GM23338 (cell line): Measurements from ENCODE around the gene MRPL1. TPM values are rescaled to one million over a fixed set of nuclear protein-coding genes. Genes with fewer than 3 reads are reported as not detected.

ENCODE experiments used
- ATAC-seq: fragments of 200-7000 bp; cut with Tn5 transposase; 3 replicates; pipeline ENCODE4 v1.9.1; 2020
- DNase-seq: peaks from one replicate; pipeline ENCODE4 v3.0.0-alpha.2; 2015; ENCODE audit warnings: low spot score
- H2AFZ ChIP-seq: fragments of 200-600 bp; sonication (generic); 2 replicates; pipeline ENCODE4 v1.8.0; 2016; ENCODE audit warnings: antibody characterized with exemption, mild to moderate bottlenecking, moderate library complexity
- H3F3A ChIP-seq: fragments of 200-600 bp; sonication (generic); replicated peaks from 2 replicates; pipeline ENCODE4 v1.8.0; 2017; ENCODE audit warnings: antibody characterized with exemption, mixed run types, low read depth
- H3K27ac ChIP-seq: fragments of 200-600 bp; sonication (generic); 2 replicates; pipeline ENCODE4 v1.6.1; 2016; ENCODE audit warnings: low read depth
- H3K27me3 ChIP-seq: fragments of 200-600 bp; sonication (generic); 2 replicates; pipeline ENCODE4 v1.8.0; 2016; ENCODE audit warnings: mild to moderate bottlenecking, mixed run types, moderate library complexity; ENCODE audit not compliant: insufficient read depth
- H3K36me3 ChIP-seq: fragments of 200-600 bp; sonication (generic); 2 replicates; pipeline ENCODE4 v1.8.0; 2016; ENCODE audit warnings: mild to moderate bottlenecking; ENCODE audit not compliant: insufficient read depth
- H3K4me1 ChIP-seq: fragments of 200-600 bp; sonication (generic); 2 replicates; pipeline ENCODE4 v1.8.0; 2016; ENCODE audit warnings: mild to moderate bottlenecking, moderate library complexity; ENCODE audit not compliant: insufficient read depth
- H3K4me2 ChIP-seq: fragments of 200-600 bp; sonication (generic); 2 replicates; pipeline ENCODE4 v1.7.1; 2017; ENCODE audit warnings: mixed run types
- H3K4me3 ChIP-seq: fragments of 200-600 bp; sonication (generic); 2 replicates; pipeline ENCODE4 v1.6.1; 2016; ENCODE audit warnings: mixed run types
- H3K79me2 ChIP-seq: fragments of 200-600 bp; sonication (generic); replicated peaks from 2 replicates; pipeline ENCODE4 v1.8.0; 2017; ENCODE audit warnings: mild to moderate bottlenecking; ENCODE audit not compliant: insufficient read depth
- H3K9me2 ChIP-seq: fragments of 200-600 bp; sonication (generic); 2 replicates; pipeline ENCODE4 v1.8.0; 2017; ENCODE audit not compliant: insufficient read depth
- H4K20me1 ChIP-seq: fragments of 200-600 bp; sonication (generic); replicated peaks from 2 replicates; pipeline ENCODE4 v1.8.0; 2017; ENCODE audit warnings: mild to moderate bottlenecking; ENCODE audit not compliant: insufficient read depth
- H3K27ac Mint-ChIP-seq: 2 replicates; pipeline ENCODE4 v1.8.0; 2020; ENCODE audit warnings: inconsistent platforms, mild to moderate bottlenecking, moderate library complexity, mixed read lengths
- H3K27me3 Mint-ChIP-seq: 3 replicates; pipeline ENCODE4 v1.8.0; 2022; ENCODE audit warnings: low read depth, mild to moderate bottlenecking, moderate library complexity, mixed read lengths, inconsistent platforms; ENCODE audit not compliant: insufficient read depth, poor library complexity
- H3K36me3 Mint-ChIP-seq: 3 replicates; pipeline ENCODE4 v1.8.0; 2021; ENCODE audit warnings: low read depth, mild to moderate bottlenecking, inconsistent platforms, moderate library complexity, mixed read lengths
- H3K4me1 Mint-ChIP-seq: 3 replicates; pipeline ENCODE4 v1.8.0; 2020; ENCODE audit warnings: mild to moderate bottlenecking, inconsistent platforms, mixed read lengths
- H3K4me3 Mint-ChIP-seq: 3 replicates; pipeline ENCODE4 v1.8.0; 2021; ENCODE audit warnings: moderate library complexity, mild to moderate bottlenecking, inconsistent platforms, mixed read lengths
- H3K9me3 Mint-ChIP-seq: 3 replicates; pipeline ENCODE4 v1.8.0; 2020; ENCODE audit warnings: moderate library complexity, mild to moderate bottlenecking, inconsistent platforms, mixed read lengths
- CREB1 ChIP-seq: fragments of 250-450 bp; sonication (Bioruptor Pico); IDR thresholded peaks from 2 replicates; pipeline ENCODE4 v1.5.0; 2020; ENCODE audit warnings: low read depth, mild to moderate bottlenecking, moderate library complexity
- JUNB ChIP-seq: IDR thresholded peaks from one replicate; pipeline ENCODE4 v1.6.1; 2016; ENCODE audit warnings: antibody characterized with exemption; ENCODE audit not compliant: unreplicated experiment
- POLR2AphosphoS5 ChIP-seq: IDR thresholded peaks from 2 replicates; pipeline ENCODE4 v1.6.1; 2016; ENCODE audit warnings: antibody characterized with exemption, low read depth
- ZNF114 ChIP-seq: fragments of 250-450 bp; sonication (Bioruptor Pico); IDR thresholded peaks from 2 replicates; pipeline ENCODE4 v1.5.0; 2020; ENCODE audit warnings: mild to moderate bottlenecking, moderate library complexity
- polyA plus RNA-seq: library from polyadenylated mRNA; unstranded; fragments of >200 nt; fragmentation: Nextera tagmentation; extraction: Ambion mirVana; gene quantifications from 2 replicates; pipeline ENCODE4 v1.2.1, GENCODE V29; 2016
- total RNA-seq: library from RNA; depleted of rRNA; stranded (reverse); fragments of >200 nt; shearing (Covaris generic); gene quantifications from 2 replicates; pipeline ENCODE4 v1.2.3, GENCODE V29; 2014
- TF ChIP-seq, protein P1 (sequence below): IDR thresholded peaks from 2 replicates; pipeline ENCODE4 v1.6.1; 2016; ENCODE audit warnings: antibody characterized with exemption
- TF ChIP-seq, protein P2 (sequence below), 2 experiments: fragments of 200-600 bp in 1 of 2; sonication (generic) in 1 of 2; conservative IDR thresholded peaks; 2 replicates each; pipeline versions ENCODE4 v1.5.1 to v1.6.1; 2016 to 2017; ENCODE audit warnings: antibody characterized with exemption in 2 of 2, low read depth in 2 of 2, mild to moderate bottlenecking in 2 of 2, moderate library complexity in 1 of 2
- TF ChIP-seq, protein P3 (sequence below): IDR thresholded peaks from one replicate; pipeline ENCODE4 v1.6.1; 2018; ENCODE audit warnings: antibody characterized with exemption; ENCODE audit not compliant: unreplicated experiment

The MRPL1 gene
- total and polyA plus RNA-seq, 2 experiments from 2014 or later, result 29.2 to 46.5 TPM

DNA sequence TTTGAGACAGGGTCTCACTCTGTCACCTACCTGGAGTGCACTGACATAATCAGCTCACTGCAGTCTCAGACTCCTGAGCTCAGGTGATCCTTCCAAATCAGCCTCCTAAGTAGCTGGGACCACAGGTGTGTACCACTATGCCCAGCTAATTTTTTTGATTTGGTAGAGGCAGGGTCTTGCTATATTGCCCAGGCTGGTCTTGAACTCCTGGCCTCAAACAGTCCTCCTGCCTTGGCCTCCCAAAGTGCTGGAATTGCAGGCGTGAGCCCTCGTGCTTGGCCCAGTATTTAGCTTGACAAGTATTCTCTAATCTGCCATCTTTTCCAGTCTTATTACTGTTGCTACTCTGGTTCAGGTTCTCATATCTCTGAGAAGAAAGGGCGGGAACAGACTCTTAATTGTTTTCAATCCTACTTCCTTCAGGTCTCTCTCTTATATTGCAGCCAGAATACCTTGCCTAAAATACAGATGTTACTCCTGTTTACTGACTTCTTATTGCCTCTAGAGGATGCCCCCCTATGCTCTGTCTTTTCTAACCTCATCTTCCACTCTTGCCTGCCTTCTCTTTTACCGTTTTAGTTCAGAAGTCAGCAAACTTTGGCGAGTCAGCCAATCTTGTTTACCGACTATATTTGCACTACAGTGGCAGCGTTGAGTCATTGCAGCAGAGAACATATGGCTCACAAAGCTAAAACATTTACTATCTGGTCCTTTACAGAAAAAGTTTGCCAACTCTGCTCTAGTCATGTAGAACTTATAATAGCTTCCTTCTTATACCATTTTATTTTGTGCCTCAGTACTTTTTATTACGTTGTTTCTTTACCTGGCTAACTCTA lies 19.0 kb downstream of the MRPL1 start (continued):
- TF ChIP-seq POLR2AphosphoS5 (no peak), ZNF114 (no peak), CREB1 (CRISPR knock-in tag) (no peak)
- TF ChIP-seq, protein P1, sequence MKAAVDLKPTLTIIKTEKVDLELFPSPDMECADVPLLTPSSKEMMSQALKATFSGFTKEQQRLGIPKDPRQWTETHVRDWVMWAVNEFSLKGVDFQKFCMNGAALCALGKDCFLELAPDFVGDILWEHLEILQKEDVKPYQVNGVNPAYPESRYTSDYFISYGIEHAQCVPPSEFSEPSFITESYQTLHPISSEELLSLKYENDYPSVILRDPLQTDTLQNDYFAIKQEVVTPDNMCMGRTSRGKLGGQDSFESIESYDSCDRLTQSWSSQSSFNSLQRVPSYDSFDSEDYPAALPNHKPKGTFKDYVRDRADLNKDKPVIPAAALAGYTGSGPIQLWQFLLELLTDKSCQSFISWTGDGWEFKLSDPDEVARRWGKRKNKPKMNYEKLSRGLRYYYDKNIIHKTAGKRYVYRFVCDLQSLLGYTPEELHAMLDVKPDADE, result no peak

DNA sequence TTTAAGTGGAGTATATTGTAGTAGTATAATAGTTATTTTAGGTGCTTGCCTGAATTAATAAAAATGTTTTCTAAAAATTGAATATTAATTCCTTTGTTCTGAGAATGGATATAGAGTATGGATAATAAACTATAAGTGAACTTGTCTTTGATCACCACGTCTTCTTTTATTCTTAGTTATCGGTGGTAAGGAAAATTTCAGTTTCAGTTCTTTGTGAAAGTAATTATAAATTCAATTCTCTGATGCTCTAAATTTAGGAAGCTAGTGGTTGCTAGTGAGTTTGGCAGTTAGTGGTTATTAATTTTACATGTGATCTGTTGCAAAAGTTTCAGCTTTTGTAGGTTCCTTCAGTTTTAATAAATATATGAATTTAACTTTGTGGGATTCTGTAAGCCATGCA lies 30.8 kb downstream of the MRPL1 start:
- Mint-ChIP-seq H3K36me3 (peaks cover 34% of the 10 kb centered on the region), H3K27me3 (no peaks in the 10 kb centered on the region), H3K9me3 (no peaks in the 10 kb centered on the region), H3K27ac (no peak overlapping the region), H3K4me3 (no peak overlapping the region), H3K4me1 (no peaks in the 10 kb centered on the region)
- Histone ChIP-seq H4K20me1 (no peaks in the 10 kb centered on the region), H2AFZ (no peak overlapping the region), H3K9me2 (no peaks in the 10 kb centered on the region), H3K27me3 (no peaks in the 10 kb centered on the region), H3K4me1 (no peaks in the 10 kb centered on the region), H3K27ac (no peak overlapping the region), H3K4me3 (no peak overlapping the region), H3K4me2 (no peak overlapping the region), H3F3A (no peaks in the 10 kb centered on the region), H3K36me3 (no peaks in the 10 kb centered on the region), H3K79me2 (no peaks in the 10 kb centered on the region)
- DNase-seq (no peak), ATAC-seq (no peak)
- TF ChIP-seq JUNB (no peak), ZNF114 (no peak), CREB1 (CRISPR knock-in tag) (no peak)
- TF ChIP-seq, protein P2, sequence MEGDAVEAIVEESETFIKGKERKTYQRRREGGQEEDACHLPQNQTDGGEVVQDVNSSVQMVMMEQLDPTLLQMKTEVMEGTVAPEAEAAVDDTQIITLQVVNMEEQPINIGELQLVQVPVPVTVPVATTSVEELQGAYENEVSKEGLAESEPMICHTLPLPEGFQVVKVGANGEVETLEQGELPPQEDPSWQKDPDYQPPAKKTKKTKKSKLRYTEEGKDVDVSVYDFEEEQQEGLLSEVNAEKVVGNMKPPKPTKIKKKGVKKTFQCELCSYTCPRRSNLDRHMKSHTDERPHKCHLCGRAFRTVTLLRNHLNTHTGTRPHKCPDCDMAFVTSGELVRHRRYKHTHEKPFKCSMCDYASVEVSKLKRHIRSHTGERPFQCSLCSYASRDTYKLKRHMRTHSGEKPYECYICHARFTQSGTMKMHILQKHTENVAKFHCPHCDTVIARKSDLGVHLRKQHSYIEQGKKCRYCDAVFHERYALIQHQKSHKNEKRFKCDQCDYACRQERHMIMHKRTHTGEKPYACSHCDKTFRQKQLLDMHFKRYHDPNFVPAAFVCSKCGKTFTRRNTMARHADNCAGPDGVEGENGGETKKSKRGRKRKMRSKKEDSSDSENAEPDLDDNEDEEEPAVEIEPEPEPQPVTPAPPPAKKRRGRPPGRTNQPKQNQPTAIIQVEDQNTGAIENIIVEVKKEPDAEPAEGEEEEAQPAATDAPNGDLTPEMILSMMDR (conservative IDR thresholded peaks at IDR 0.05; ENCODE audit: low read depth in 2 of 2), result no peak
- TF ChIP-seq, protein P3, sequence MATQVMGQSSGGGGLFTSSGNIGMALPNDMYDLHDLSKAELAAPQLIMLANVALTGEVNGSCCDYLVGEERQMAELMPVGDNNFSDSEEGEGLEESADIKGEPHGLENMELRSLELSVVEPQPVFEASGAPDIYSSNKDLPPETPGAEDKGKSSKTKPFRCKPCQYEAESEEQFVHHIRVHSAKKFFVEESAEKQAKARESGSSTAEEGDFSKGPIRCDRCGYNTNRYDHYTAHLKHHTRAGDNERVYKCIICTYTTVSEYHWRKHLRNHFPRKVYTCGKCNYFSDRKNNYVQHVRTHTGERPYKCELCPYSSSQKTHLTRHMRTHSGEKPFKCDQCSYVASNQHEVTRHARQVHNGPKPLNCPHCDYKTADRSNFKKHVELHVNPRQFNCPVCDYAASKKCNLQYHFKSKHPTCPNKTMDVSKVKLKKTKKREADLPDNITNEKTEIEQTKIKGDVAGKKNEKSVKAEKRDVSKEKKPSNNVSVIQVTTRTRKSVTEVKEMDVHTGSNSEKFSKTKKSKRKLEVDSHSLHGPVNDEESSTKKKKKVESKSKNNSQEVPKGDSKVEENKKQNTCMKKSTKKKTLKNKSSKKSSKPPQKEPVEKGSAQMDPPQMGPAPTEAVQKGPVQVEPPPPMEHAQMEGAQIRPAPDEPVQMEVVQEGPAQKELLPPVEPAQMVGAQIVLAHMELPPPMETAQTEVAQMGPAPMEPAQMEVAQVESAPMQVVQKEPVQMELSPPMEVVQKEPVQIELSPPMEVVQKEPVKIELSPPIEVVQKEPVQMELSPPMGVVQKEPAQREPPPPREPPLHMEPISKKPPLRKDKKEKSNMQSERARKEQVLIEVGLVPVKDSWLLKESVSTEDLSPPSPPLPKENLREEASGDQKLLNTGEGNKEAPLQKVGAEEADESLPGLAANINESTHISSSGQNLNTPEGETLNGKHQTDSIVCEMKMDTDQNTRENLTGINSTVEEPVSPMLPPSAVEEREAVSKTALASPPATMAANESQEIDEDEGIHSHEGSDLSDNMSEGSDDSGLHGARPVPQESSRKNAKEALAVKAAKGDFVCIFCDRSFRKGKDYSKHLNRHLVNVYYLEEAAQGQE, result no peak
